K562 (cell line): ENCODE data around the gene OPCML. TPM values are rescaled to one million over a fixed set of nuclear protein-coding genes. Genes with fewer than 3 reads are reported as not detected.

Experiments
- ATAC-seq: fragments of 200-7000 bp; cut with Tn5 transposase; 3 replicates; pipeline ENCODE4 v1.9.1; 2020; ENCODE audit warnings: moderate library complexity
- BruUV-seq: library from RNA; stranded (reverse); fragments of 400-500 nt; replicated peaks from 2 replicates; lab custom pipeline; 2021; lab: Mats Ljungman, UMichigan
- CTCF ChIA-PET: fragments of 300-600 bp; formaldehyde crosslinking; extraction: SDS; loops from one replicate; lab custom pipeline; 2021; ENCODE audit warnings: low intra/inter-chr PET ratio; lab: Yijun Ruan, JAX
- POLR2A ChIA-PET: fragments of 300-600, 350-650 bp; sonication (Branson Sonifier 250); formaldehyde crosslinking; extraction: SDS; loops from one replicate; lab custom pipeline; 2021; ENCODE audit warnings: antibody characterized with exemption, inconsistent platforms; lab: Yijun Ruan, JAX
- DNase-seq, 4 experiments: peaks; one replicate each; pipeline versions ENCODE4 v3.0.0 to v3.0.0-alpha.2; 2011 to 2018; ENCODE audit warnings: low spot score in 3 of 4, mixed read lengths in 3 of 4; ENCODE audit errors: extremely low read depth in 1 of 4
- FAIRE-seq: peaks from 2 replicates; lab custom pipeline; 2011; peaks lifted over from hg19 to GRCh38; lab: Jason Lieb, UNC
- H2AFZ ChIP-seq: 2 replicates; pipeline ENCODE4 v1.6.0; 2011; ENCODE audit warnings: low read depth, low read length, control low read depth, inconsistent platforms
- H3K27ac ChIP-seq: fragments of 200-600 bp; 3 replicates; pipeline ENCODE4 v1.8.0; 2011; ENCODE audit warnings: low read depth, mild to moderate bottlenecking, control low read depth, inconsistent platforms, low read length, moderate library complexity, mixed read lengths; ENCODE audit errors: extremely low read depth
- H3K27me3 ChIP-seq, 2 experiments: fragments of 300-600 bp in 1 of 2; 2 replicates in 1 of 2; 3 replicates in 1 of 2; pipeline versions ENCODE4 v1.6.0 to v1.8.0; 2011; ENCODE audit warnings: inconsistent platforms in 2 of 2, low read length in 2 of 2, mild to moderate bottlenecking in 1 of 2, mixed read lengths in 1 of 2, moderate library complexity in 1 of 2; ENCODE audit not compliant: control insufficient read depth in 2 of 2, insufficient read depth in 2 of 2
- H3K36me3 ChIP-seq: fragments of 300-600 bp; 3 replicates; pipeline ENCODE4 v1.8.0; 2011; ENCODE audit warnings: mild to moderate bottlenecking, low read length, inconsistent platforms; ENCODE audit not compliant: control insufficient read depth, insufficient read depth
- H3K4me1 ChIP-seq, 2 experiments: fragments of 200-600 bp in 1 of 2; replicated peaks in 1 of 2; 2 replicates in 1 of 2; 3 replicates in 1 of 2; pipeline versions ENCODE4 v1.5.1 to v1.8.0; 2011; ENCODE audit warnings: inconsistent platforms in 2 of 2, low read length in 2 of 2, mild to moderate bottlenecking in 1 of 2, mixed read lengths in 1 of 2, moderate library complexity in 1 of 2; ENCODE audit not compliant: control insufficient read depth in 2 of 2, insufficient read depth in 2 of 2
- H3K4me2 ChIP-seq: 2 replicates; pipeline ENCODE4 v1.6.1; 2011; ENCODE audit warnings: low read length, control low read depth, inconsistent platforms, mixed read lengths; ENCODE audit not compliant: insufficient read depth
- H3K4me3 ChIP-seq: fragments of 200-600 bp; sonication (generic), shearing (Covaris generic); 2 replicates; pipeline ENCODE4 v1.5.1; 2016; ENCODE audit warnings: control low read depth, inconsistent platforms
- H3K79me2 ChIP-seq: fragments of 200-600 bp; 3 replicates; pipeline ENCODE4 v1.8.0; 2011; ENCODE audit warnings: low read length, inconsistent platforms; ENCODE audit not compliant: control insufficient read depth, insufficient read depth
- H3K9ac ChIP-seq, 2 experiments: 2 replicates each; pipeline versions ENCODE4 v1.6.0 to v1.6.1; 2011; ENCODE audit warnings: low read depth in 2 of 2, low read length in 2 of 2, control low read depth in 1 of 2, inconsistent platforms in 1 of 2, mild to moderate bottlenecking in 1 of 2, mixed read lengths in 1 of 2; ENCODE audit not compliant: insufficient read depth in 1 of 2
- H3K9me1 ChIP-seq: one replicate; pipeline ENCODE4 v1.6.0; 2011; ENCODE audit warnings: inconsistent platforms, mild to moderate bottlenecking, low read length, moderate library complexity; ENCODE audit not compliant: control insufficient read depth, insufficient read depth
- H3K9me3 ChIP-seq: replicated peaks from 2 replicates; pipeline ENCODE4 v1.5.1; 2011; ENCODE audit warnings: low read depth, low read length, inconsistent platforms; ENCODE audit not compliant: control insufficient read depth, insufficient read depth
- H4K20me1 ChIP-seq: replicated peaks from 2 replicates; pipeline ENCODE4 v1.6.1; 2011; ENCODE audit warnings: low read length, inconsistent platforms, mixed read lengths; ENCODE audit not compliant: control insufficient read depth, insufficient read depth
- CBFA2T2 ChIP-seq: fragments of 450-650 bp; conservative IDR thresholded peaks from 2 replicates; pipeline ENCODE4 v1.6.1; 2017; ENCODE audit warnings: mild to moderate bottlenecking
- MAFK ChIP-seq: IDR thresholded peaks from 2 replicates; pipeline ENCODE4 v1.6.1; 2011; ENCODE audit warnings: low read length, improper control_type of control experiment
- NCOA4 ChIP-seq: fragments of 450-650 bp; IDR thresholded peaks from 2 replicates; pipeline ENCODE4 v1.6.1; 2018; ENCODE audit warnings: mild to moderate bottlenecking; ENCODE audit not compliant: partially characterized antibody
- PHB ChIP-seq: fragments of 250-450 bp; sonication (Bioruptor Pico); IDR thresholded peaks from 2 replicates; pipeline ENCODE4 v1.5.0; 2021
- SETDB1 ChIP-seq: IDR thresholded peaks from one replicate; pipeline ENCODE4 v1.6.1; 2012; ENCODE audit warnings: low read length, control low read depth, inconsistent platforms
- SMARCE1 ChIP-seq: fragments of 450-650 bp; IDR thresholded peaks from 2 replicates; pipeline ENCODE4 v1.7.1; 2016; ENCODE audit warnings: mild to moderate bottlenecking
- THRAP3 ChIP-seq: fragments of 450-650 bp; IDR thresholded peaks from 2 replicates; pipeline ENCODE4 v1.6.1; 2016; ENCODE audit warnings: mild to moderate bottlenecking, inconsistent platforms, borderline replicate concordance
- TSC22D4 ChIP-seq: fragments of 450-650 bp; IDR thresholded peaks from 2 replicates; pipeline ENCODE4 v1.6.1; 2016; ENCODE audit warnings: missing genetic modification characterization, missing biosample characterization, control low read depth
- XRCC4 ChIP-seq: IDR thresholded peaks from one replicate; pipeline ENCODE4 v1.6.1; 2011; ENCODE audit not compliant: insufficient read depth, insufficient read length; ENCODE audit errors: extremely low read depth
- ZBED1 ChIP-seq: IDR thresholded peaks from 2 replicates; pipeline ENCODE4 v1.6.1; 2014
- ZNF165 ChIP-seq: fragments of 250-450 bp; sonication (Bioruptor Pico); IDR thresholded peaks from 2 replicates; pipeline ENCODE4 v1.4.0; 2020; ENCODE audit warnings: borderline replicate concordance
- ZNF174 ChIP-seq: fragments of 250-450 bp; sonication (Bioruptor Pico); IDR thresholded peaks from 2 replicates; pipeline ENCODE4 v1.4.0; 2020; ENCODE audit warnings: mild to moderate bottlenecking
- ZNF347 ChIP-seq: fragments of 450-650 bp; formaldehyde crosslinking; IDR thresholded peaks from 2 replicates; pipeline ENCODE4 v1.4.0; 2020; ENCODE audit warnings: low read depth, mild to moderate bottlenecking, moderate library complexity
- ZNF785 ChIP-seq: fragments of 250-450 bp; sonication (Bioruptor Pico); IDR thresholded peaks from 2 replicates; pipeline ENCODE4 v1.4.0; 2020; ENCODE audit warnings: mild to moderate bottlenecking
- WGBS: fragments of 100-300 bp; shearing (Covaris generic); methylation state at CpG from one replicate; pipeline ENCODE4 v1.1.6; 2016; ENCODE audit warnings: low coverage, mixed read lengths; ENCODE audit not compliant: insufficient coverage; ENCODE audit errors: missing lambda C conversion rate; 5-methylcytosine and 5-hydroxymethylcytosine counted together
- in situ Hi-C: fragments of 300-500 bp; cut with MboI; formaldehyde crosslinking; loops from 4 replicates; pipeline ENCODE4 v1.15.0; 2018; ENCODE audit warnings: inconsistent platforms, mixed read lengths
- intact Hi-C: fragments of 100-400 bp; cut with micrococcal nuclease; formaldehyde crosslinking; loops from 2 replicates; pipeline ENCODE4 v1.14.2; 2022
- polyA plus RNA-seq, 8 experiments: library from polyadenylated mRNA; depleted of rRNA in 4 of 8; stranded (reverse) in 5 of 8; unstranded in 3 of 8; fragments of >200 nt; fragmentation: Nextera tagmentation in 2 of 8; fragmentation: Illumina TruSeq in 1 of 8; extraction: Ambion mirVana in 2 of 8; extraction: Trizol in 1 of 8; gene quantifications; 2 replicates each; pipeline versions ENCODE4 v1.2.1 to v1.2.3, GENCODE V29; 2011 to 2014; ENCODE audit warnings: inconsistent platforms in 1 of 8, missing spikeins in 1 of 8
- total RNA-seq, 7 experiments: library from RNA; depleted of rRNA in 6 of 7; stranded (reverse); fragments of >200 nt in 6 of 7; fragmentation: Illumina TruSeq in 2 of 7; extraction: Trizol in 2 of 7; gene quantifications; 2 replicates each; pipeline versions ENCODE4 v1.2.1 to v1.2.3, GENCODE V29; 2011 to 2021; ENCODE audit warnings: low replicate concordance in 1 of 7
- TF ChIP-seq, protein P1 (sequence below): sonication (generic); formaldehyde crosslinking; IDR thresholded peaks from 2 replicates; pipeline ENCODE4 v1.8.0; 2023; ENCODE audit warnings: missing genetic modification reagents, mild to moderate bottlenecking, borderline replicate concordance
- TF ChIP-seq, protein P2 (sequence below): sonication (generic); formaldehyde crosslinking; IDR thresholded peaks from 2 replicates; pipeline ENCODE4 v1.8.1; 2023; ENCODE audit warnings: missing genetic modification reagents, mild to moderate bottlenecking, borderline replicate concordance

The OPCML gene
- total and polyA plus RNA-seq, 9 of the 15 experiments (the other 6 are each of a cell fraction or from before 2014, with no cell fraction given): not detected

DNA sequence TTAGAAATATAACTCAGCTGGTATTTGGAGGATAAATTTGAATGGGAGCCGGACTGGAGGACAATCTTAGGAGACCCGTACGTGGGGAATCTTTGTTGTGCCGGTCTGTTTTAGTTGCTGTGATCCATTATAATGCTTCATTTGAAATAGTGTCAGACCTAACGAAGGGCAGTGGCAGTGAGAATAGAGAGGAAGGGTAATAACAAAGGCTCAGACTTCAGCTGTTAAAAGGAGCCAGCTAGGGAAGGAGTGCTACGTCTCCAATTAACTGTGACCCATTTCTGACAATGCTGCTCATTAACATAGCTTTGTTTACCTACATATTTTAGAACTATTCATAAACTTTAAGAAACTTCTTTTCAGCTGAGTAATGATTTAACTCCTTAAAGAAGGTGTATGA is 246.9 kb downstream of the OPCML start:
- in situ Hi-C loops: no loop called here
- Histone ChIP-seq H3K4me3 (no peak overlapping the region), H3K4me1 (no peaks in the 10 kb centered on the region), H3K4me2 (no peak overlapping the region), H3K27ac (no peak overlapping the region), H3K9ac (no peak overlapping the region), H3K36me3 (no peaks in the 10 kb centered on the region), H2AFZ (no peak overlapping the region), H3K79me2 (no peaks in the 10 kb centered on the region), H4K20me1 (no peaks in the 10 kb centered on the region), H3K9me3 (no peaks in the 10 kb centered on the region), H3K9me1 (no peaks in the 10 kb centered on the region), H3K27me3 (no peaks in the 10 kb centered on the region)
- CTCF ChIA-PET: no interaction called here
- ATAC-seq: no peak
- WGBS: 1% methylated on average over 6 of the region's 6 CpGs
- FAIRE-seq: no peak
- intact Hi-C loops: no loop called here
- POLR2A ChIA-PET: no interaction called here
- DNase-seq: no peak
- BruUV-seq: no TSS peak
- TF ChIP-seq ZNF347 (CRISPR knock-in tag) (no peak), MAFK (no peak), ZNF174 (CRISPR knock-in tag) (no peak), ZBED1 (no peak), SMARCE1 (no peak), TSC22D4 (tag) (no peak), ZNF785 (CRISPR knock-in tag) (no peak), XRCC4 (no peak), ZNF165 (no peak), NCOA4 (no peak), PHB (CRISPR knock-in tag) (no peak), CBFA2T2 (no peak), SETDB1 (no peak), THRAP3 (no peak)
- TF ChIP-seq, protein P1, sequence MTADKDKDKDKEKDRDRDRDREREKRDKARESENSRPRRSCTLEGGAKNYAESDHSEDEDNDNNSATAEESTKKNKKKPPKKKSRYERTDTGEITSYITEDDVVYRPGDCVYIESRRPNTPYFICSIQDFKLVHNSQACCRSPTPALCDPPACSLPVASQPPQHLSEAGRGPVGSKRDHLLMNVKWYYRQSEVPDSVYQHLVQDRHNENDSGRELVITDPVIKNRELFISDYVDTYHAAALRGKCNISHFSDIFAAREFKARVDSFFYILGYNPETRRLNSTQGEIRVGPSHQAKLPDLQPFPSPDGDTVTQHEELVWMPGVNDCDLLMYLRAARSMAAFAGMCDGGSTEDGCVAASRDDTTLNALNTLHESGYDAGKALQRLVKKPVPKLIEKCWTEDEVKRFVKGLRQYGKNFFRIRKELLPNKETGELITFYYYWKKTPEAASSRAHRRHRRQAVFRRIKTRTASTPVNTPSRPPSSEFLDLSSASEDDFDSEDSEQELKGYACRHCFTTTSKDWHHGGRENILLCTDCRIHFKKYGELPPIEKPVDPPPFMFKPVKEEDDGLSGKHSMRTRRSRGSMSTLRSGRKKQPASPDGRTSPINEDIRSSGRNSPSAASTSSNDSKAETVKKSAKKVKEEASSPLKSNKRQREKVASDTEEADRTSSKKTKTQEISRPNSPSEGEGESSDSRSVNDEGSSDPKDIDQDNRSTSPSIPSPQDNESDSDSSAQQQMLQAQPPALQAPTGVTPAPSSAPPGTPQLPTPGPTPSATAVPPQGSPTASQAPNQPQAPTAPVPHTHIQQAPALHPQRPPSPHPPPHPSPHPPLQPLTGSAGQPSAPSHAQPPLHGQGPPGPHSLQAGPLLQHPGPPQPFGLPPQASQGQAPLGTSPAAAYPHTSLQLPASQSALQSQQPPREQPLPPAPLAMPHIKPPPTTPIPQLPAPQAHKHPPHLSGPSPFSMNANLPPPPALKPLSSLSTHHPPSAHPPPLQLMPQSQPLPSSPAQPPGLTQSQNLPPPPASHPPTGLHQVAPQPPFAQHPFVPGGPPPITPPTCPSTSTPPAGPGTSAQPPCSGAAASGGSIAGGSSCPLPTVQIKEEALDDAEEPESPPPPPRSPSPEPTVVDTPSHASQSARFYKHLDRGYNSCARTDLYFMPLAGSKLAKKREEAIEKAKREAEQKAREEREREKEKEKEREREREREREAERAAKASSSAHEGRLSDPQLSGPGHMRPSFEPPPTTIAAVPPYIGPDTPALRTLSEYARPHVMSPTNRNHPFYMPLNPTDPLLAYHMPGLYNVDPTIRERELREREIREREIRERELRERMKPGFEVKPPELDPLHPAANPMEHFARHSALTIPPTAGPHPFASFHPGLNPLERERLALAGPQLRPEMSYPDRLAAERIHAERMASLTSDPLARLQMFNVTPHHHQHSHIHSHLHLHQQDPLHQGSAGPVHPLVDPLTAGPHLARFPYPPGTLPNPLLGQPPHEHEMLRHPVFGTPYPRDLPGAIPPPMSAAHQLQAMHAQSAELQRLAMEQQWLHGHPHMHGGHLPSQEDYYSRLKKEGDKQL (CRISPR knock-in tag): no peak
- TF ChIP-seq, protein P2, sequence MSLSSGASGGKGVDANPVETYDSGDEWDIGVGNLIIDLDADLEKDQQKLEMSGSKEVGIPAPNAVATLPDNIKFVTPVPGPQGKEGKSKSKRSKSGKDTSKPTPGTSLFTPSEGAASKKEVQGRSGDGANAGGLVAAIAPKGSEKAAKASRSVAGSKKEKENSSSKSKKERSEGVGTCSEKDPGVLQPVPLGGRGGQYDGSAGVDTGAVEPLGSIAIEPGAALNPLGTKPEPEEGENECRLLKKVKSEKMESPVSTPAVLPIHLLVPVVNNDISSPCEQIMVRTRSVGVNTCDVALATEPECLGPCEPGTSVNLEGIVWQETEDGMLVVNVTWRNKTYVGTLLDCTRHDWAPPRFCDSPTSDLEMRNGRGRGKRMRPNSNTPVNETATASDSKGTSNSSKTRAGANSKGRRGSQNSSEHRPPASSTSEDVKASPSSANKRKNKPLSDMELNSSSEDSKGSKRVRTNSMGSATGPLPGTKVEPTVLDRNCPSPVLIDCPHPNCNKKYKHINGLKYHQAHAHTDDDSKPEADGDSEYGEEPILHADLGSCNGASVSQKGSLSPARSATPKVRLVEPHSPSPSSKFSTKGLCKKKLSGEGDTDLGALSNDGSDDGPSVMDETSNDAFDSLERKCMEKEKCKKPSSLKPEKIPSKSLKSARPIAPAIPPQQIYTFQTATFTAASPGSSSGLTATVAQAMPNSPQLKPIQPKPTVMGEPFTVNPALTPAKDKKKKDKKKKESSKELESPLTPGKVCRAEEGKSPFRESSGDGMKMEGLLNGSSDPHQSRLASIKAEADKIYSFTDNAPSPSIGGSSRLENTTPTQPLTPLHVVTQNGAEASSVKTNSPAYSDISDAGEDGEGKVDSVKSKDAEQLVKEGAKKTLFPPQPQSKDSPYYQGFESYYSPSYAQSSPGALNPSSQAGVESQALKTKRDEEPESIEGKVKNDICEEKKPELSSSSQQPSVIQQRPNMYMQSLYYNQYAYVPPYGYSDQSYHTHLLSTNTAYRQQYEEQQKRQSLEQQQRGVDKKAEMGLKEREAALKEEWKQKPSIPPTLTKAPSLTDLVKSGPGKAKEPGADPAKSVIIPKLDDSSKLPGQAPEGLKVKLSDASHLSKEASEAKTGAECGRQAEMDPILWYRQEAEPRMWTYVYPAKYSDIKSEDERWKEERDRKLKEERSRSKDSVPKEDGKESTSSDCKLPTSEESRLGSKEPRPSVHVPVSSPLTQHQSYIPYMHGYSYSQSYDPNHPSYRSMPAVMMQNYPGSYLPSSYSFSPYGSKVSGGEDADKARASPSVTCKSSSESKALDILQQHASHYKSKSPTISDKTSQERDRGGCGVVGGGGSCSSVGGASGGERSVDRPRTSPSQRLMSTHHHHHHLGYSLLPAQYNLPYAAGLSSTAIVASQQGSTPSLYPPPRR (CRISPR knock-in tag): no peak
